Adipocyte (in vitro differentiated cells): ENCODE data around the gene SNU13.
"Not testable (repeated sequence)": the region's sequence is repeated elsewhere in the genome, so short reads cannot be mapped to it uniquely, and the experiment has no call there.

Experiments
- DNase-seq: peaks from one replicate; pipeline ENCODE4 v3.0.0-alpha.2; 2015; ENCODE audit warnings: low read depth
- H3K27me3 ChIP-seq: replicated peaks from 2 replicates; pipeline ENCODE4 v1.7.0; 2013; ENCODE audit warnings: mild to moderate bottlenecking, low read length, moderate library complexity; ENCODE audit not compliant: control insufficient read depth, insufficient read depth
- H3K36me3 ChIP-seq: 2 replicates; pipeline ENCODE4 v1.7.0; 2013; ENCODE audit warnings: low read length, mild to moderate bottlenecking, moderate library complexity; ENCODE audit not compliant: control insufficient read depth, insufficient read depth, severe bottlenecking
- H3K4me1 ChIP-seq: 2 replicates; pipeline ENCODE4 v1.7.0; 2013; ENCODE audit warnings: mild to moderate bottlenecking, low read length, moderate library complexity; ENCODE audit not compliant: control insufficient read depth, insufficient read depth
- H3K4me3 ChIP-seq: 2 replicates; pipeline ENCODE4 v1.7.0; 2013; ENCODE audit warnings: mild to moderate bottlenecking, low read length, moderate library complexity
- H3K9ac ChIP-seq: 2 replicates; pipeline ENCODE4 v1.7.0; 2013; ENCODE audit warnings: mild to moderate bottlenecking, low read length, moderate library complexity
- H3K9me3 ChIP-seq: 2 replicates; pipeline ENCODE4 v1.7.0; 2013; ENCODE audit warnings: mild to moderate bottlenecking, low read length, moderate library complexity; ENCODE audit not compliant: control insufficient read depth

SNU13 gene

DNA sequence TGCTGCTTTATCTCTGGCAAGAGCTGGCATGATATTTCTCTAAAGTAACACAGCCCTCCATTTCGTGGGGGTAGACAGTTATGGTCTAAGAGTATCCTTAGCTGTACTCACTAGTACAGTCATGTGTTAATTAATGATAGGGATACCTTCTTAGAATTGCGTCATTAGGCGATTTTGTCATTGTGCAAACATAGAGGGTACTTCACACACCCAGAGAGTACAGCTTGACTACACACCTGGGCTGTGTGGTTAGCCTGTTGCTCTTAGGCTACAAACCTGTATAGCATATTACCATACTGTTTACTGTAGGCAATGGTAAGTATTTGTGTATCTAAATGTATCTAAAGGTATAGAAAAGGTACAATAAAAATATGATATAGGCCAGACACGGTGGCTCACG, 50.5 kb downstream of the SNU13 start:
- DNase-seq = no peak
- Histone ChIP-seq H3K36me3 (peaks cover 93% of the 10 kb centered on the region), H3K4me3 (no peak overlapping the region)

GRCh38 chr22:41637623-41638022, 51.0 kb downstream of the SNU13 start:
- H3K9me3 ChIP-seq, H3K27me3 ChIP-seq, DNase-seq, H3K4me1 ChIP-seq, H3K4me3 ChIP-seq, H3K9ac ChIP-seq: not testable (repeated sequence)
- peaks cover 91% of the 10 kb centered on the region for H3K36me3 ChIP-seq

More for the DNA sequence above, 50.5 kb downstream of the SNU13 start:
- peaks cover 10% of the 10 kb centered on the region for H3K4me1 ChIP-seq
- H3K27me3 ChIP-seq = no peaks in the 10 kb centered on the region
- H3K9ac ChIP-seq = no peak overlapping the region
- no peaks in the 10 kb centered on the region for H3K9me3 ChIP-seq

GRCh38 chr22:41636467-41636866, 52.2 kb downstream of the SNU13 start:
- Histone ChIP-seq H3K4me1 (peaks cover 10% of the 10 kb centered on the region), H3K9me3 (no peaks in the 10 kb centered on the region), H3K9ac (no peak overlapping the region), H3K36me3 (peaks cover 88% of the 10 kb centered on the region), H3K4me3 (no peak overlapping the region), H3K27me3 (no peaks in the 10 kb centered on the region)
- DNase-seq = peak; percentile 39

DNA sequence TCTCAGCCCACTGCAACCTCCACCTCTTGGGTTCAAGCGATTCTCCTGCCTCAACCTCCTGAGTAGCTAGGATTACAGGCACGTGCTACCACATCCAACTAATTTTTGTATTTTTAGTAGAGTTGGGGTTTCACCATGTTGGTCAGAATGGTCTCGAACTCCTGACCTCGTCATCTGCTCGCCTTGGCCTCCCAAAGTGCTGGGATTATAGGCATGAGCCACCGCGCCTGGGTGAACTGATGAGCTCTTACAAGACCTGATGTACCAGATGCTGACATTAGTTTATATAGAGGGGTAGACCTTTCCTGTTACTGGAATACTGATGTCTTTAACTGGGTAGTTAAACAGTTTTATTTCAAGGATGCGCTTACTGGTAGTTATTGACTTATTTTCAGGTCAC, 54.1 kb downstream of the SNU13 start:
- H3K27me3 ChIP-seq, H3K4me1 ChIP-seq, H3K9me3 ChIP-seq, H3K9ac ChIP-seq, H3K4me3 ChIP-seq, DNase-seq: not testable (repeated sequence)
- H3K36me3 ChIP-seq = peaks cover 76% of the 10 kb centered on the region

DNA sequence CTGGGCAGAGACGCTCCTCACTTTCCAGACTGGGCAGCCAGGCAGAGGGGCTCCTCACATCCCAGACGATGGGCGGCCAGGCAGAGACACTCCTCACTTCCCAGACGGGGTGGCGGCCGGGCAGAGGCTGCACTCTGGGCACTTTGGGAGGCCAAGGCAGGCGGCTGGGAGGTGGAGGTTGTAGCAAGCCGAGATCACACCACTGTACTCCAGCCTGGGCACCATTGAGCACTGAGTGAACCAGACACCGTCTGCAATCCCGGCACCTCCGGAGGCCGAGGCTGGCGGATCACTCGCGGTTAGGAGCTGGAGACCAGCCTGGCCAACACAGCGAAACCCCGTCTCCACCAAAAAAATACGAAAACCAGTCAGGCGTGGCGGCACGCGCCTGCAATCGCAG, 57.1 kb downstream of the SNU13 start:
- not testable (repeated sequence) for H3K4me1 ChIP-seq, H3K9ac ChIP-seq, H3K27me3 ChIP-seq, H3K9me3 ChIP-seq, H3K4me3 ChIP-seq, DNase-seq
- peaks cover 76% of the 10 kb centered on the region for H3K36me3 ChIP-seq

DNA sequence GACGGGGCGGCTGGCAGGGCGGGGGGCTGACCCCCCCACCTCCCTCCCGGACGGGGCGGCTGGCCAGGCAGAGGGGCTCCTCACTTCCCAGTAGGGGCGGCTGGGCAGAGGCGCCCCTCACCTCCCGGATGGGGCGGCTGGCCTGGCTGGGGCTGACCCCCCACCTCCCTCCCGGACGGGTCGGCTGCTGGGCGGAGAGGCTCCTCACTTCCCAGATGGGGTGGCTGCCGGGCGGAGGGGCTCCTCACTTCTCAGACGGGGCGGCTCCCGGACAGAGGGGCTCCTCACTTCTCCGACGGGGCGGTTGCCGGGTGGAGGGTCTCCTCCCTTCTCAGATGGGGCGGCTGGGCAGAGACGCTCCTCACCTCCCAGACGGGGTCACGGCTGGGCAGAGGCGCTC, 57.6 kb downstream of the SNU13 start:
- not testable (repeated sequence) for H3K4me3 ChIP-seq, H3K4me1 ChIP-seq, DNase-seq, H3K9ac ChIP-seq, H3K27me3 ChIP-seq, H3K9me3 ChIP-seq
- H3K36me3 ChIP-seq = peaks cover 74% of the 10 kb centered on the region

GRCh38 chr22:41625577-41625976, 63.1 kb downstream of the SNU13 start:
- no peak for DNase-seq
- Histone ChIP-seq H3K4me3 (no peak overlapping the region), H3K9ac (no peak overlapping the region), H3K9me3 (no peaks in the 10 kb centered on the region), H3K36me3 (peaks cover 58% of the 10 kb centered on the region), H3K27me3 (no peaks in the 10 kb centered on the region), H3K4me1 (peaks cover 7% of the 10 kb centered on the region)
